Measurements from ENCODE around the gene NRCAM. TPM values are rescaled to one million over a fixed set of nuclear protein-coding genes. Genes with fewer than 3 reads are reported as not detected.

NRCAM gene
- total RNA-seq, 1 experiment from 2014 or later = 40.3 TPM

GRCh38 chr7:108254259-108254658 lies 202.0 kb downstream of the NRCAM start:
- Histone ChIP-seq H3K4me3 (no peak overlapping the region), H3K36me3 (ENCODE audit: low read depth) (no peaks in the 10 kb centered on the region), H3K27me3 (ENCODE audit: insufficient read depth, low read depth) (no peaks in the 10 kb centered on the region), H3K9me3 (ENCODE audit: insufficient read depth, low read depth) (no peaks in the 10 kb centered on the region), H4K20me1 (ENCODE audit: insufficient read depth) (no peaks in the 10 kb centered on the region), H3K9me2 (ENCODE audit: insufficient read depth) (no peaks in the 10 kb centered on the region), H3F3A (ENCODE audit: insufficient read depth, low read depth) (no peaks in the 10 kb centered on the region), H3K4me2 (no peak overlapping the region), H2AFZ (no peak overlapping the region), H3K27ac (no peak overlapping the region), H3K4me1 (replicated peaks; ENCODE audit: insufficient read depth) (no peaks in the 10 kb centered on the region), H3K79me2 (ENCODE audit: low read depth) (no peaks in the 10 kb centered on the region)
- intact Hi-C loops (cut with micrococcal nuclease; ENCODE audit: unreplicated experiment) = no loop called here
- CTCF ChIA-PET = interaction anchor here (0.7 kb wide), 1 partner anchor 27 kb away, joined by 3 read pairs; no protein-coding TSS in a partner anchor
- POLR2A ChIA-PET (ENCODE audit: unreplicated experiment) = no interaction called here
- TF ChIP-seq, protein P1, sequence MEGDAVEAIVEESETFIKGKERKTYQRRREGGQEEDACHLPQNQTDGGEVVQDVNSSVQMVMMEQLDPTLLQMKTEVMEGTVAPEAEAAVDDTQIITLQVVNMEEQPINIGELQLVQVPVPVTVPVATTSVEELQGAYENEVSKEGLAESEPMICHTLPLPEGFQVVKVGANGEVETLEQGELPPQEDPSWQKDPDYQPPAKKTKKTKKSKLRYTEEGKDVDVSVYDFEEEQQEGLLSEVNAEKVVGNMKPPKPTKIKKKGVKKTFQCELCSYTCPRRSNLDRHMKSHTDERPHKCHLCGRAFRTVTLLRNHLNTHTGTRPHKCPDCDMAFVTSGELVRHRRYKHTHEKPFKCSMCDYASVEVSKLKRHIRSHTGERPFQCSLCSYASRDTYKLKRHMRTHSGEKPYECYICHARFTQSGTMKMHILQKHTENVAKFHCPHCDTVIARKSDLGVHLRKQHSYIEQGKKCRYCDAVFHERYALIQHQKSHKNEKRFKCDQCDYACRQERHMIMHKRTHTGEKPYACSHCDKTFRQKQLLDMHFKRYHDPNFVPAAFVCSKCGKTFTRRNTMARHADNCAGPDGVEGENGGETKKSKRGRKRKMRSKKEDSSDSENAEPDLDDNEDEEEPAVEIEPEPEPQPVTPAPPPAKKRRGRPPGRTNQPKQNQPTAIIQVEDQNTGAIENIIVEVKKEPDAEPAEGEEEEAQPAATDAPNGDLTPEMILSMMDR (conservative IDR thresholded peaks at IDR 0.05) = no peak
- no peak for TF ChIP-seq EZH2 (IDR thresholded peaks at IDR 0.05; ENCODE audit: low read depth)
- DNase-seq = no peak
- no TSS peak for BruUV-seq (replicated peaks)

- Histone ChIP-seq H3K79me2 (ENCODE audit: low read depth) (no peaks in the 10 kb centered on the region), H3K4me1 (replicated peaks; ENCODE audit: insufficient read depth) (no peaks in the 10 kb centered on the region), H3K9me3 (ENCODE audit: insufficient read depth, low read depth) (no peaks in the 10 kb centered on the region), H3F3A (ENCODE audit: insufficient read depth, low read depth) (no peaks in the 10 kb centered on the region), H3K9me2 (ENCODE audit: insufficient read depth) (no peaks in the 10 kb centered on the region), H2AFZ (no peak overlapping the region), H3K4me2 (no peak overlapping the region), H4K20me1 (ENCODE audit: insufficient read depth) (no peaks in the 10 kb centered on the region), H3K36me3 (ENCODE audit: low read depth) (no peaks in the 10 kb centered on the region), H3K27me3 (ENCODE audit: insufficient read depth, low read depth) (no peaks in the 10 kb centered on the region), H3K27ac (no peak overlapping the region), H3K4me3 (no peak overlapping the region)
- TF ChIP-seq, protein P1 (conservative IDR thresholded peaks at IDR 0.05) = no peak
- TF ChIP-seq EZH2 (IDR thresholded peaks at IDR 0.05; ENCODE audit: low read depth) = no peak
- peak in 1 of 2 experiments; percentile 32 for DNase-seq
- POLR2A ChIA-PET (ENCODE audit: unreplicated experiment) = interaction anchor here (0.6 kb wide), 1 partner anchor 215 kb away, joined by 7 read pairs; no protein-coding TSS in a partner anchor
- intact Hi-C loops (cut with micrococcal nuclease; ENCODE audit: unreplicated experiment) = no loop called here
- no TSS peak for BruUV-seq (replicated peaks)
- CTCF ChIA-PET = interaction anchor here (0.7 kb wide), 1 partner anchor 27 kb away, joined by 3 read pairs; no protein-coding TSS in a partner anchor
These were observed 202.8 kb downstream of the NRCAM start for GRCh38 chr7:108253275-108254044.

- Histone ChIP-seq H3K27me3 (ENCODE audit: insufficient read depth, low read depth) (no peaks in the 10 kb centered on the region), H3K36me3 (ENCODE audit: low read depth) (no peaks in the 10 kb centered on the region), H3K9me2 (ENCODE audit: insufficient read depth) (no peaks in the 10 kb centered on the region), H3F3A (ENCODE audit: insufficient read depth, low read depth) (peaks cover under 1% of the 10 kb centered on the region), H3K4me1 (replicated peaks; ENCODE audit: insufficient read depth) (peaks cover 10% of the 10 kb centered on the region; the same call in 1 of the 2 replicates), H3K27ac (no peak overlapping the region), H3K9me3 (ENCODE audit: insufficient read depth, low read depth) (no peaks in the 10 kb centered on the region; the same call in 1 of the 2 replicates), H3K4me2 (no peak overlapping the region), H2AFZ (no peak overlapping the region), H4K20me1 (ENCODE audit: insufficient read depth) (no peaks in the 10 kb centered on the region), H3K4me3 (no peak overlapping the region), H3K79me2 (ENCODE audit: low read depth) (no peaks in the 10 kb centered on the region)
- no TSS peak for BruUV-seq (replicated peaks)
- TF ChIP-seq, protein P1 (conservative IDR thresholded peaks at IDR 0.05) = no peak
- TF ChIP-seq EZH2 (IDR thresholded peaks at IDR 0.05; ENCODE audit: low read depth) = no peak
- intact Hi-C loops (cut with micrococcal nuclease; ENCODE audit: unreplicated experiment) = no loop called here
- DNase-seq = no peak
- ChIA-PET POLR2A (ENCODE audit: unreplicated experiment) (interaction anchor here (0.6 kb wide), 1 partner anchor 174 kb away, joined by 3 read pairs; no protein-coding TSS in a partner anchor), CTCF (no interaction called here)
These were observed 204.1 kb downstream of the NRCAM start for GRCh38 chr7:108252177-108252576.

All from PC-9 (cell line).